Fibroblast of skin of scalp (primary cell): Measurements from ENCODE around the gene KDM4C.
"Not testable (repeated sequence)": the region's sequence is repeated elsewhere in the genome, so short reads cannot be mapped to it uniquely, and the experiment has no call there.

Source experiments
- DNase-seq: peaks from one replicate; pipeline ENCODE4 v3.0.0-alpha.2; 2013

KDM4C gene

GRCh38 chr9:7174884-7175283, 417.1 kb downstream of the KDM4C start:
- no peak for DNase-seq

DNA sequence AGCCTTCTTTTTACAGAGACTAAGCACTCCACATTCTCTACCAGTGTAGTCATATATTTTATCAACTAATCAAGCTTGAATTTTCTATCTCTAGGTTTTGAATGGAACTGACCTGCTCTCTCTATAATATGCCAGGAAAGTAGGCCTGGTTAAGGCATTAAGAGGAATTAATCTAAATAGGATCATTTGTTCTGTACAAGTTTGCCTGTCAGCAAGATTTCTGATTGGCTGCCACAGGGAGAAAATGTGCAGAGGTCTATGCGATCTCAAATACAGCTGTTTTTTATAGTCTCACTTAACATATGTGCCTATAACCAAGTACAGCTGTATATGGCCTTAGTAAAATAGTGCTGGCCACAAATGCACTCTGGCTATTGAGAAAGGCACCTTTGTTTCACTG, 418.8 kb downstream of the KDM4C start:
- no peak for DNase-seq

GRCh38 chr9:7177383-7177782, 419.6 kb downstream of the KDM4C start:
- DNase-seq, result no peak

DNA sequence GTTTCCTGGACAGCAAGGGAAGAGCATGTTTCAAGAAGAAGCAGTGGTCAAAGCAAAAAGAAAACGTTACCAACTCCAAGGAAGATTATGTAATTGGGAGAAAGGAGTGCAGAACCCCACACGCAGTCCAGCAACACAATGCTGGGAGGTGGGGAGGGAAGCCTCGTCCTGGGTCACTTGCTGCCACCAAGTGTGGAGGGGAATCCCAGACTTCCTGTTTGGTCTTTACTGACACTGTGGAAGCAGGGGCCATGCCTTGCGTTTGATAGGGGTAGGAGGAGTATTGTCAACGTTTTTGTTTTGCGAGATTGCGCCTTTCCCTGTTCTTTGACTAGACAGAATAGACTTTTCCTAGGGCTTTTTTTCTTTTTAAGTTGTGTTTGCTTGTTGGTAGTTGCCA, 421.0 kb downstream of the KDM4C start:
- DNase-seq, result no peak

GRCh38 chr9:7180247-7180646, 422.5 kb downstream of the KDM4C start:
- DNase-seq, result no peak

GRCh38 chr9:7183139-7183538, 425.4 kb downstream of the KDM4C start:
- not testable (repeated sequence) for DNase-seq

DNA sequence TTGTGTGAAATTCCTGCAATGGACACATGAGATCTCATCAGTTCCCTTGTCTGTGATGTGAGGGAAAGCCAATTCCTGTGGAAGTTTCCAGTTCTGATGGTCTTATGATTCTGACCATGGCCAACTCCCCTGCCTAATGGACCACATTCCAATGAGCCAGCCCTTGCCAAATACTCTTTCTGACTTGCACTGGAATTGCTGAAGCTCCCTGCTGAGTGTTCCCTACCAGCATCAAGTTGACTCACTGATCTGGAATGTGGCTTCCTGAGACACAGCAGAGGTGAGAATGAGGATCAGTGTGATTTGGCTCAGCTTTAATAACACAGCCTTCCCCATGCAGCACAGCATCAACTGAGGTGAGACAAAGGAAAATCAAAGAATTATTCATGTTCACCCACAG, 427.8 kb downstream of the KDM4C start:
- peak; percentile 91 for DNase-seq

- peak; percentile 12 for DNase-seq
Observed at GRCh38 chr9:7186175-7186574, 428.4 kb downstream of the KDM4C start.

DNA sequence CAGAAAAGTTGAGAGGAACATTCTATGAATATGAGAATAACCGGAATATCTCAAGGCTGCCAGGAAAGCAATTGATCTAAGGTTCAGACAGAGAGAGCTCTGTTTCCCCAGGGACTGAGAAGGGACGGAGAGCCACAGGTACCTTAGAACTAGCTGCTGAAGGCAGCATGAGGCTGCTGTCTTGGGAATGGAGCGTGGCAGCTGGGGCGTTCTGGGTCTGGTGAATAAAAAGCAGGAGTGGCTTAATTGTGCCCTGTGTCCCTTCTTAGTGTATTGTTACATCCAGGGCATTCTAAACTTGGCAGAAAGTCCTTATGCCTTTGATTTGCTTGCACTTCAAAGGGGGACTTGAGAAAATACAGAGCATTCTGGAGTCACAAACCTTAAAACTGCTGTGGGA, 434.5 kb downstream of the KDM4C start:
- no peak for DNase-seq

GRCh38 chr9:7195526-7195925, 437.8 kb downstream of the KDM4C start:
- no peak for DNase-seq

GRCh38 chr9:7196467-7196866, 438.7 kb downstream of the KDM4C start:
- DNase-seq, result no peak

DNA sequence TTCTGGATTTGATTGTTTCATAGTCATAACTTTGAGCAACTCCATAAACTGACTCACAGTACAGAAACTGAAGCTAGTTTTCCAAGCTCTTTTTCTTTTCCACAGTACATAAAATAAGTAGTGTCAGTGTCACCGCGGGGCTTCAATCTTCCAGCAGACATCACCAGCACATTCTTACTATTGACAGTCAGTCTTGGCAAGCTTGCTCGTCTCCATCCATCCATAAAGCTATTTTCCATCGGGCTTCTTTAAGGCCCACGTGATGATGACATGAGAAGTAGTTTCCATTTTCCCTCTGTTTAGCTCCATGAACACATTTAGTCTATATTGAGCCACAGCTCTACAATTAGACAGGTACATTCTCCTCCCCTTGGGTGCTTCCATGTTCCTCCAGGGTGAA, 443.4 kb downstream of the KDM4C start:
- DNase-seq, result no peak

DNA sequence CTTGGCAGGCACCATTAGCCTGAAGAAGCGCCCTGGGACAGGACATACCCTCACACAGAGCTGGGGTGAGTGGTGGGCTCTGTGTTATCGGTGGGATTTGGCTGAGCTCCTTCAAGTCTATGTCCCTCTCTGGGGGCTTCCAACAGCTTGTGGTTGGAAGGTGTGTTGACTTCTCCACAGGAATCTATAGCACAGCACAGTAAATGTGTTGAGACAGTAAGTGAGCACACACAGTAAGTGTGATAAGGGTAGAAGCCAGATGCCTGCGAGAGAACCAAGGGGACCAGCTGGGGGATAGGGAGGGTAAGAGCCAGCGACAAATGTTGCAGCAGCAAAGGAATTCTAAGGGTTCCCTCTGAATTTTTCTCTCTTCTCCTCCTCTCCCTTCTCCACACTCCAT, 448.0 kb downstream of the KDM4C start:
- DNase-seq, result no peak

GRCh38 chr9:7206221-7206758, 448.5 kb downstream of the KDM4C start:
- DNase-seq, result no peak

DNA sequence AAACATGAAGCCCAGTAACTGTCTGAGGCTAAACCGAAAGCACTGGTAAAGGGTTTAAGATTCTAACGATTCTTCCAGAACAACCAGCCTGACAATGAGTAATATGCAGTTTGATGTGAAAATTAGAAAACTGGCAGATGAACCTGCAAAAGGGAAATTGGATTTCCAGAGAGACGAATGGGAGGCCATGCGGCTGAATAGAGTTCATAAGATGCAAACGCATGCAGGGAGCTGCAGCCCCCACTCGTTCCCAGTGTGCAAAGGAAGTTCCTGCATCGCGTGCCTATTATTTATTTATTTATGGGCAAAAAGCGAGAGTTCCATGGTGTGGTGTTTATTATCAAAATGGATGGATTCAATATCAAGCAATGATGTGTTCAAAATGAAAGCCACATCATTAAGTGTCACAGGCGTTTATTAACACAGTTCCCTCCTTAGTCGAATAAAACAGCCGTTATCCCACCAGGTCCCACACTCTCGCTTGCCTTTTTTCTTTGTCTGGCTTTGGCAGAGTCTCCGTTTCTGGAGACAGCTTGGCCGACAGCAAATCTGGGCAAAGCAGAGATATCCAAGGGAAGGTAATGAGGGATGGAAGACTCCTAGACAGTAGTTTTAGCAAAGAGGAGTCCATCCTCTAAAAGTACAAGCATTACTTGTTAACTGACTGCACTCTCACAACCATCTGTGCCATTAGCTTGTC, 451.4 kb downstream of the KDM4C start:
- no peak for DNase-seq

GRCh38 chr9:7209990-7210389, 452.2 kb downstream of the KDM4C start:
- DNase-seq, result no peak

DNA sequence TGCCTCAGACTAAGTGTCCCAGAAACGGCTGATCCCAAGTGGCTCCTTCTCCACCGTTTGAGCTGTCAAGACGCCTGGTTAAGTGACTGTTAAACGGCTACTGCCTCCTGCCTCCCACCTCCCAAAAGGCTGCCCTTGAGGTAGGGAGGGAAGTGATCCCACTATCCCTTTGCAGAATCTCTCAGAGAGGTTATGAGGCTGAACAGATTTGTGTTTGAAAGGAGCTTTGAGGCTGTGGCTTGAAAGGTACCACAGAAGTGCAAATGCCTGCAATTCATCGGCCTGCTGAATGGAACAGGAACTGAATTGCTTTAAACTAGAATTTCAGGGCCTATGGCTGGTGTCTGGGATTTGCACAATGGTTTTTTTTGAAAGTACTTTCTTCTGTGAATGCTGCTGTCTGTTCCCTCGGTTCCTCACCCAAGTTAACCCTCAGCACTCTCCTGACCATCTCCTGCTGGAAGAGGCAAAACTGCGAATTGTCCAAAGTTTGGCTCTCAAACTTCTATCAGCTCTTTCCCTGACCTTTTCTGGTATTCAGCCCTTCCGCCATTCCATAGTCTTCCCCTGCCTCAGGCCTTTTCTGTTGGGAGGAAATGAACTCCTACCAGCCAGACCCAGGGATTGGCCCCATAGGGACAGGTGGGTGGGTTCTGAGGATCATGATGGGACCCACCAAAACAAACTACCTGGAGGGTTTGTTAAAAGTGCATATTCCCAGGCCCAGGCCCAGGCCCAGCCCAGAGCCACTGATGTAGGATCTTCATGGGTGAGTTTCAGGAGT, 453.3 kb downstream of the KDM4C start:
- no peak for DNase-seq

GRCh38 chr9:7211657-7212056, 453.9 kb downstream of the KDM4C start:
- no peak for DNase-seq

- DNase-seq, result no peak
Observed at GRCh38 chr9:7212101-7212500, 454.3 kb downstream of the KDM4C start.

- DNase-seq, result peak; percentile 7
Observed at GRCh38 chr9:7216004-7216841, 458.4 kb downstream of the KDM4C start.

DNA sequence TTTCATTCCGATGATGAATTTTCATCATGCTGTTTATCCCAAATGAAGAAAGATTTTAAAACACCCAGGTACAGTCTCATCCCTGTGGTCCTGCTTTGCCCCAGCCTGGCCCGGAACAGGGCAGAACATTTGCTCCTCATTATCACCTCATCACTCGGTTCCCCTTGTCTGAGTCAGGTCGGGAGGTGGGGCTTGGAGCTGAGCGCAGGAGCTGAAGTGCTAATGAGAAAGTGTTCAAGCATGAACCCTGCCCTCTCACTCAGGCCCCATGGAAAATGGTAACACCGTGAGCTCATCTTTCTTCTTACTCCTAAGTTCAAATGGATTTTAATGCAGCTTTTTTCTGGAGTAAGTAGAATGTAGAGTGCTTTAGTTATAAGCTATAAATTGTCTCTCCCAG, 466.2 kb downstream of the KDM4C start:
- DNase-seq, result no peak
